Measurements from ENCODE around the gene ACAD10. TPM values are rescaled to one million over a fixed set of nuclear protein-coding genes. Genes with fewer than 3 reads are reported as not detected.

ACAD10 gene
- total and polyA plus RNA-seq, 2 of the 13 experiments (the other 11 are each of a cell fraction or from before 2014, with no cell fraction given) = 15.2 to 16.3 TPM

DNA sequence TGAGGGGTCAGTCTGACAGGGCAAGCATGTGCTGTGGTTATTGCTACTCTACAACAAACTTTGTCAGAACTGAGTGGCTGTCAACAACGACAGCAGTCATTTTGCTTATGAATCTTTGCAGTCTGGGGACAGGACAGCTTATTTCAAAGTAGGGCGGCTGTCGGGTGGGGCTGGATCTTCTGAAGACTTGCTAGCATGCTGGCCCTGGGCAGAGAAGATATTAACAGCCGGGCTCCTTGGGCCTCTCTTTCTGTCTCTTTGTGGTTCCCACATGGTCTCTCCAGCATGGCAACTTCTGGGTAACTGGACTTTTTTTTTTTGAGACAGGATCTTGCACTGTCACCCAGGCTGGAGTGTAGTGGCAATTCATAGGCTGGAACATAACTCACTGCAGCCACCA, 46.9 kb downstream of the ACAD10 start:
- Histone ChIP-seq H3K9ac (ENCODE audit: insufficient read depth, low read depth, low read length) (no peak overlapping the region), H3K27me3 (ENCODE audit: control insufficient read depth in 1 of 2, insufficient read depth in 2 of 2, low read length in 2 of 2) (no peaks in the 10 kb centered on the region), H3K79me2 (ENCODE audit: insufficient read depth, low read length) (no peaks in the 10 kb centered on the region), H3K27ac (ENCODE audit: extremely low read length, insufficient read depth, low read length) (no peak overlapping the region), H2AFZ (ENCODE audit: low read length) (no peak overlapping the region), H3K4me3 (replicated peaks in 1 of 3; ENCODE audit: insufficient read depth in 1 of 3, low read depth in 2 of 3, low read length in 3 of 3) (no peak overlapping the region), H4K20me1 (ENCODE audit: insufficient read depth, low read length) (no peaks in the 10 kb centered on the region), H3K36me3 (replicated peaks in 1 of 2; ENCODE audit: control insufficient read depth in 1 of 2, insufficient read depth in 2 of 2, low read length in 2 of 2) (peaks cover 9 to 31% of the 10 kb centered on the region in 2 experiments), H3K4me1 (ENCODE audit: insufficient read depth, low read length) (no peaks in the 10 kb centered on the region), H3K4me2 (ENCODE audit: low read depth, low read length) (no peak overlapping the region), H3K9me3 (ENCODE audit: low read length) (no peaks in the 10 kb centered on the region)
- CTCF ChIA-PET (ENCODE audit: low intra/inter-chr PET ratio, low total read pairs) = no interaction called here
- no peak for FAIRE-seq
- ATAC-seq = no peak
- no peak for DNase-seq (ENCODE audit: low spot score)
- WGBS (ENCODE audit: low lambda C conversion rate) = 93% methylated on average over 4 of the region's 4 CpGs
- POLR2A ChIA-PET = interaction anchor here (0.6 kb wide), 1 partner anchor 253 kb away, joined by 4 read pairs; no protein-coding TSS in a partner anchor
- in situ Hi-C loops (cut with HindIII; ENCODE audit: extremely low pct_ligation_motif_present, low pct_unique_long_range_greater_than_20kb) (no loop called here), intact Hi-C loops (cut with micrococcal nuclease; ENCODE audit: unreplicated experiment) (no loop called here)
- no TSS peak for BruUV-seq (replicated peaks)
- TF ChIP-seq, protein P1, sequence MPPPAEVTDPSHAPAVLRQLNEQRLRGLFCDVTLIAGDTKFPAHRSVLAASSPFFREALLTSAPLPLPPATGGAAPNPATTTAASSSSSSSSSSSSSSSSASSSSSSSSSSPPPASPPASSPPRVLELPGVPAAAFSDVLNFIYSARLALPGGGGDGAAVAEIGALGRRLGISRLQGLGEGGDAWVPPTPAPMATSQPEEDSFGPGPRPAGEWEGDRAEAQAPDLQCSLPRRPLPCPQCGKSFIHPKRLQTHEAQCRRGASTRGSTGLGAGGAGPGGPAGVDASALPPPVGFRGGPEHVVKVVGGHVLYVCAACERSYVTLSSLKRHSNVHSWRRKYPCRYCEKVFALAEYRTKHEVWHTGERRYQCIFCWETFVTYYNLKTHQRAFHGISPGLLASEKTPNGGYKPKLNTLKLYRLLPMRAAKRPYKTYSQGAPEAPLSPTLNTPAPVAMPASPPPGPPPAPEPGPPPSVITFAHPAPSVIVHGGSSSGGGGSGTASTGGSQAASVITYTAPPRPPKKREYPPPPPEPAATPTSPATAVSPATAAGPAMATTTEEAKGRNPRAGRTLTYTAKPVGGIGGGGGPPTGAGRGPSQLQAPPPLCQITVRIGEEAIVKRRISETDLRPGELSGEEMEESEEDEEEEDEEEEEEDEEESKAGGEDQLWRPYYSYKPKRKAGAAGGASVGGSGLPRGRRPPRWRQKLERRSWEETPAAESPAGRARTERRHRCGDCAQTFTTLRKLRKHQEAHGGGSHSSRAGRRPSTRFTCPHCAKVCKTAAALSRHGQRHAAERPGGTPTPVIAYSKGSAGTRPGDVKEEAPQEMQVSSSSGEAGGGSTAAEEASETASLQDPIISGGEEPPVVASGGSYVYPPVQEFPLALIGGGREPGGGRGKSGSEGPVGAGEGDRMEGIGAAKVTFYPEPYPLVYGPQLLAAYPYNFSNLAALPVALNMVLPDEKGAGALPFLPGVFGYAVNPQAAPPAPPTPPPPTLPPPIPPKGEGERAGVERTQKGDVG (CRISPR knock-in tag; IDR thresholded peaks at IDR 0.05; ENCODE audit: borderline replicate concordance) = no peak
- TF ChIP-seq, protein P2, sequence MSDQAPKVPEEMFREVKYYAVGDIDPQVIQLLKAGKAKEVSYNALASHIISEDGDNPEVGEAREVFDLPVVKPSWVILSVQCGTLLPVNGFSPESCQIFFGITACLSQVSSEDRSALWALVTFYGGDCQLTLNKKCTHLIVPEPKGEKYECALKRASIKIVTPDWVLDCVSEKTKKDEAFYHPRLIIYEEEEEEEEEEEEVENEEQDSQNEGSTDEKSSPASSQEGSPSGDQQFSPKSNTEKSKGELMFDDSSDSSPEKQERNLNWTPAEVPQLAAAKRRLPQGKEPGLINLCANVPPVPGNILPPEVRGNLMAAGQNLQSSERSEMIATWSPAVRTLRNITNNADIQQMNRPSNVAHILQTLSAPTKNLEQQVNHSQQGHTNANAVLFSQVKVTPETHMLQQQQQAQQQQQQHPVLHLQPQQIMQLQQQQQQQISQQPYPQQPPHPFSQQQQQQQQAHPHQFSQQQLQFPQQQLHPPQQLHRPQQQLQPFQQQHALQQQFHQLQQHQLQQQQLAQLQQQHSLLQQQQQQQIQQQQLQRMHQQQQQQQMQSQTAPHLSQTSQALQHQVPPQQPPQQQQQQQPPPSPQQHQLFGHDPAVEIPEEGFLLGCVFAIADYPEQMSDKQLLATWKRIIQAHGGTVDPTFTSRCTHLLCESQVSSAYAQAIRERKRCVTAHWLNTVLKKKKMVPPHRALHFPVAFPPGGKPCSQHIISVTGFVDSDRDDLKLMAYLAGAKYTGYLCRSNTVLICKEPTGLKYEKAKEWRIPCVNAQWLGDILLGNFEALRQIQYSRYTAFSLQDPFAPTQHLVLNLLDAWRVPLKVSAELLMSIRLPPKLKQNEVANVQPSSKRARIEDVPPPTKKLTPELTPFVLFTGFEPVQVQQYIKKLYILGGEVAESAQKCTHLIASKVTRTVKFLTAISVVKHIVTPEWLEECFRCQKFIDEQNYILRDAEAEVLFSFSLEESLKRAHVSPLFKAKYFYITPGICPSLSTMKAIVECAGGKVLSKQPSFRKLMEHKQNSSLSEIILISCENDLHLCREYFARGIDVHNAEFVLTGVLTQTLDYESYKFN (CRISPR knock-in tag; conservative IDR thresholded peaks at IDR 0.05) = no peak
- TF ChIP-seq EZH2 (conservative IDR thresholded peaks at IDR 0.05; ENCODE audit: low read depth, low read length) (no peak), ZNF264 (CRISPR knock-in tag; IDR thresholded peaks at IDR 0.05) (no peak), HMG20A (CRISPR knock-in tag; IDR thresholded peaks at IDR 0.05; ENCODE audit: borderline replicate concordance) (no peak), KLF16 (CRISPR knock-in tag; IDR thresholded peaks at IDR 0.05) (no peak), ZMYM2 (CRISPR knock-in tag; IDR thresholded peaks at IDR 0.05) (no peak), NFRKB (IDR thresholded peaks at IDR 0.05) (no peak)
- TF ChIP-seq, protein P3, sequence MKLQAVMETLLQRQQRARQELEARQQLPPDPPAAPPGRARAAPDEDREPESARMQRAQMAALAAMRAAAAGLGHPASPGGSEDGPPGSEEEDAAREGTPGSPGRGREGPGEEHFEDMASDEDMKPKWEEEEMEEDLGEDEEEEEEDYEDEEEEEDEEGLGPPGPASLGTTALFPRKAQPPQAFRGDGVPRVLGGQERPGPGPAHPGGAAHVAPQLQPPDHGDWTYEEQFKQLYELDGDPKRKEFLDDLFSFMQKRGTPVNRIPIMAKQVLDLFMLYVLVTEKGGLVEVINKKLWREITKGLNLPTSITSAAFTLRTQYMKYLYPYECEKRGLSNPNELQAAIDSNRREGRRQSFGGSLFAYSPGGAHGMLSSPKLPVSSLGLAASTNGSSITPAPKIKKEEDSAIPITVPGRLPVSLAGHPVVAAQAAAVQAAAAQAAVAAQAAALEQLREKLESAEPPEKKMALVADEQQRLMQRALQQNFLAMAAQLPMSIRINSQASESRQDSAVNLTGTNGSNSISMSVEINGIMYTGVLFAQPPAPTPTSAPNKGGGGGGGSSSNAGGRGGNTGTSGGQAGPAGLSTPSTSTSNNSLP (IDR thresholded peaks at IDR 0.05; ENCODE audit: low read depth, low read length) = no peak
- TF ChIP-seq, protein P4, sequence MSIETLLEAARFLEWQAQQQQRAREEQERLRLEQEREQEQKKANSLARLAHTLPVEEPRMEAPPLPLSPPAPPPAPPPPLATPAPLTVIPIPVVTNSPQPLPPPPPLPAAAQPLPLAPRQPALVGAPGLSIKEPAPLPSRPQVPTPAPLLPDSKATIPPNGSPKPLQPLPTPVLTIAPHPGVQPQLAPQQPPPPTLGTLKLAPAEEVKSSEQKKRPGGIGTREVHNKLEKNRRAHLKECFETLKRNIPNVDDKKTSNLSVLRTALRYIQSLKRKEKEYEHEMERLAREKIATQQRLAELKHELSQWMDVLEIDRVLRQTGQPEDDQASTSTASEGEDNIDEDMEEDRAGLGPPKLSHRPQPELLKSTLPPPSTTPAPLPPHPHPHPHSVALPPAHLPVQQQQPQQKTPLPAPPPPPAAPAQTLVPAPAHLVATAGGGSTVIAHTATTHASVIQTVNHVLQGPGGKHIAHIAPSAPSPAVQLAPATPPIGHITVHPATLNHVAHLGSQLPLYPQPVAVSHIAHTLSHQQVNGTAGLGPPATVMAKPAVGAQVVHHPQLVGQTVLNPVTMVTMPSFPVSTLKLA (IDR thresholded peaks at IDR 0.05) = no peak

All from HepG2 (cell line).